OCI-LY7 (cell line): ENCODE results near the gene AUTS2.

Experiments
- EZH2phosphoT487 ChIP-seq: fragments of 200-600 bp; sonication (generic); IDR thresholded peaks from 2 replicates; pipeline ENCODE4 v1.6.1; 2018; ENCODE audit warnings: low read depth, borderline replicate concordance, mild to moderate bottlenecking, mixed run types, antibody characterized with exemption, low read length, moderate library complexity, mixed read lengths
- TF ChIP-seq, protein P1 (sequence below): fragments of 200-600 bp; sonication (generic); conservative IDR thresholded peaks from 2 replicates; pipeline ENCODE4 v1.5.1; 2014; ENCODE audit warnings: mild to moderate bottlenecking, antibody characterized with exemption, low read length, moderate library complexity, mixed read lengths

DNA sequence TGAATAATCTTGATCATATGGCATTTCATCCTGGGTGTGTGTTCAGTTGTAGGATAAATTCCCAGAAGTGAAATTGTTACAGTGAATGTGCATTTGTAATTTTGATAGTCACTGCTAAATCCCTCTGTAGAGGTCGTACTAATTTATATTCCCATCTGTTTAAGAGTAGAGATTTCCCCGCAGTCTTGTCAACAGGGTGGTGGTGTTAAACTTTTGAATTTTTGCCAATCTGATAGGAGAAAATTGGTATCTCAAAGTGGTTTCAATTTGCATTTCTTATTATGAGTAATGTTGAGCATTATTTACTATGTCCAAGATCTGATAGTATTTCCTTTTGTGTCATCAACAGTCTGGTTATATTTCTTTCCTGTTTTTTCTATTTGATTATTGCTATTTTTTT, 101.7 kb downstream of the AUTS2 start:
- TF ChIP-seq, protein P1, sequence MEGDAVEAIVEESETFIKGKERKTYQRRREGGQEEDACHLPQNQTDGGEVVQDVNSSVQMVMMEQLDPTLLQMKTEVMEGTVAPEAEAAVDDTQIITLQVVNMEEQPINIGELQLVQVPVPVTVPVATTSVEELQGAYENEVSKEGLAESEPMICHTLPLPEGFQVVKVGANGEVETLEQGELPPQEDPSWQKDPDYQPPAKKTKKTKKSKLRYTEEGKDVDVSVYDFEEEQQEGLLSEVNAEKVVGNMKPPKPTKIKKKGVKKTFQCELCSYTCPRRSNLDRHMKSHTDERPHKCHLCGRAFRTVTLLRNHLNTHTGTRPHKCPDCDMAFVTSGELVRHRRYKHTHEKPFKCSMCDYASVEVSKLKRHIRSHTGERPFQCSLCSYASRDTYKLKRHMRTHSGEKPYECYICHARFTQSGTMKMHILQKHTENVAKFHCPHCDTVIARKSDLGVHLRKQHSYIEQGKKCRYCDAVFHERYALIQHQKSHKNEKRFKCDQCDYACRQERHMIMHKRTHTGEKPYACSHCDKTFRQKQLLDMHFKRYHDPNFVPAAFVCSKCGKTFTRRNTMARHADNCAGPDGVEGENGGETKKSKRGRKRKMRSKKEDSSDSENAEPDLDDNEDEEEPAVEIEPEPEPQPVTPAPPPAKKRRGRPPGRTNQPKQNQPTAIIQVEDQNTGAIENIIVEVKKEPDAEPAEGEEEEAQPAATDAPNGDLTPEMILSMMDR, result no peak
- TF ChIP-seq EZH2phosphoT487, result no peak
